Gastroesophageal sphincter (tissue), 4 donors: Measurements from ENCODE around the gene TMPRSS3. TPM values are rescaled to one million over a fixed set of nuclear protein-coding genes. Genes with fewer than 3 reads are reported as not detected.

Experiments used
- ATAC-seq: fragments of 150-250 bp; one replicate; pipeline ENCODE4 v1.9.1; 2016; ENCODE audit warnings: mild to moderate bottlenecking, moderate library complexity
- H3K27ac ChIP-seq, 4 donors: fragments of 200-600 bp; sonication (generic) in 3 of 4; 1 replicate in 3 of 4; 2 replicates in 1 of 4; pipeline ENCODE4 v1.5.1; 2016 to 2019
- H3K27me3 ChIP-seq: fragments of 200-600 bp; sonication (generic); one replicate; pipeline ENCODE4 v1.5.1; 2019
- H3K36me3 ChIP-seq, 2 donors: fragments of 200-600 bp; sonication (generic); one replicate each; pipeline ENCODE4 v1.5.1; 2019; ENCODE audit warnings: control low read depth in 1 of 2
- H3K4me1 ChIP-seq, 3 donors: fragments of 200-600 bp; sonication (generic); 1 replicate in 2 of 3; 2 replicates in 1 of 3; pipeline ENCODE4 v1.5.1; 2016 to 2019; ENCODE audit warnings: control low read depth in 2 of 3
- H3K4me3 ChIP-seq, 2 donors: fragments of 200-600 bp; sonication (generic); one replicate each; pipeline ENCODE4 v1.5.1; 2019; ENCODE audit warnings: mild to moderate bottlenecking in 1 of 2, moderate library complexity in 1 of 2
- H3K9me3 ChIP-seq, 3 donors: fragments of 200-600 bp; sonication (generic); one replicate each; pipeline ENCODE4 v1.5.1; 2017 to 2019; ENCODE audit warnings: control low read depth in 2 of 3
- CTCF ChIP-seq, 4 experiments: fragments of 200-600 bp in 2 of 4; fragments of 450-650 bp in 2 of 4; sonication (generic) in 1 of 4; IDR thresholded peaks; one replicate each; pipeline ENCODE4 v1.5.1; 2017 to 2019; ENCODE audit warnings: antibody characterized with exemption in 4 of 4, mild to moderate bottlenecking in 2 of 4, moderate library complexity in 2 of 4
- EP300 ChIP-seq: sonication (generic); formaldehyde crosslinking; IDR thresholded peaks from one replicate; pipeline ENCODE4 v1.6.1; 2017; ENCODE audit warnings: antibody characterized with exemption, mild to moderate bottlenecking
- POLR2A ChIP-seq, 2 donors: fragments of 450-650 bp; IDR thresholded peaks; one replicate each; pipeline ENCODE4 v1.6.1; 2017; ENCODE audit warnings: antibody characterized with exemption in 2 of 2, mild to moderate bottlenecking in 2 of 2, moderate library complexity in 1 of 2
- POLR2AphosphoS5 ChIP-seq: sonication (generic); formaldehyde crosslinking; IDR thresholded peaks from one replicate; pipeline ENCODE4 v1.6.1; 2017; ENCODE audit warnings: antibody characterized with exemption
- WGBS, 2 donors: methylation state at CpG; one replicate each; pipeline ENCODE4 v1.1.5; 2018; ENCODE audit warnings: low coverage in 1 of 2; 5-methylcytosine and 5-hydroxymethylcytosine counted together
- total RNA-seq, 4 donors: library from RNA; depleted of rRNA; stranded (reverse); fragments of >200 nt; gene quantifications; one replicate each; pipeline ENCODE4 v1.1.0, GENCODE V29; 2016

Gene TMPRSS3
- total RNA-seq, 4 donors from 2014 or later, result 0.52 TPM; not detected in 3

DNA sequence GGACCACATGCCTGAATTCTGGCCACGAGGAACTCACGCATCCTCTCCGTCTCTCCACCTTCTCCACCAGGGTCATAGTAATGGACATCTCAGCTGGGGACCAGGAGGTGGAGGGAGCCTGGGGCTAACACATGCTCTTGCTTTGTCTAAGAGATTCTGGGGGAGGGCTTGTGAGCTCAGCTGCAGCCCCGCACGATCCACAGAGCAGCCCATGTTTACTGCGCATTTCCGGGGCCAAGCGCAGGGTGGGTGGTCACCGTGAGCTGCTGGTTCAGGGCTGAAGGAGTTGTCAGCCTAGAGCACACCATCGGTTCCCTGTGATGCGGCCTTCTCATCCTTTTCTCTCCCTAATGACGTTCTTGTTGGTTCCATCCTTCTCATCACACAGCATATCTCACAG is 37.6 kb downstream of the TMPRSS3 start:
- no peak for TF ChIP-seq EP300
- no peak for TF ChIP-seq POLR2A (IDR thresholded peaks at IDR 0.05)
- TF ChIP-seq CTCF (IDR thresholded peaks at IDR 0.05), result no peak
- no peak for TF ChIP-seq POLR2AphosphoS5
- H3K4me1 ChIP-seq, result no peaks in the 10 kb centered on the region
- no peak overlapping the region for H3K27ac ChIP-seq
- H3K4me3 ChIP-seq, result no peak overlapping the region
- no peak for ATAC-seq
- peaks cover 0 to 51% (median 0%) of the 10 kb centered on the region in 3 donors for H3K9me3 ChIP-seq
- H3K36me3 ChIP-seq, result no peaks in the 10 kb centered on the region
- 89 to 91% methylated on average over 7 to 9 of the region's 12 CpGs for WGBS, 2 donors
- H3K27me3 ChIP-seq, result peaks cover 77% of the 10 kb centered on the region

GRCh38 chr21:42357307-42357706 is 38.5 kb downstream of the TMPRSS3 start:
- H3K27me3 ChIP-seq, result peaks cover 70% of the 10 kb centered on the region
- WGBS, 2 donors, result 57 to 66% methylated on average over 2 to 3 of the region's 3 CpGs
- H3K4me3 ChIP-seq, result no peak overlapping the region
- no peaks in the 10 kb centered on the region for H3K4me1 ChIP-seq
- peaks cover 0 to 51% (median 0%) of the 10 kb centered on the region in 3 donors for H3K9me3 ChIP-seq
- ATAC-seq, result no peak
- H3K36me3 ChIP-seq, result no peaks in the 10 kb centered on the region
- no peak for TF ChIP-seq EP300
- TF ChIP-seq POLR2A (IDR thresholded peaks at IDR 0.05), result no peak
- TF ChIP-seq POLR2AphosphoS5, result no peak
- no peak for TF ChIP-seq CTCF (IDR thresholded peaks at IDR 0.05)
- H3K27ac ChIP-seq, result no peak overlapping the region

DNA sequence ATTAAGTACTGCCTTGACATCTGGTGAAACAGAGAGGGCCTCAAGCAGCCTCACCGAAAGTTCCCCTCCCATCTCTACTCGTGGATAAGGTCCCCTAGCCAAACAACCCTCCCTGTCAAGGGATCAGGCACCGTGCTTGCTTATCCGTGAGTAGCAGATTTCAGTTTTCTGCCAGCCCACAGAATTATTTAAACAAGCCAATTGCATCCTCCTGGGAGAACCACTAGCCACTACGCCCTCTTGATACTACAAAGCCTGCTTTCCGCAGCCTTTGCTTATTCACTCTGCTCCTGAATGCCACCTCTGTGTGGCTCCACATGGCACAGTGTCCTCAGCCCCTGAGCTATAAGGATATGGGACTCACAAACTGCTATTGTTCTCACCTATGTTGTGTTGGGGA is 39.2 kb downstream of the TMPRSS3 start:
- Histone ChIP-seq H3K27me3 (peaks cover 64% of the 10 kb centered on the region), H3K36me3 (no peaks in the 10 kb centered on the region), H3K27ac (no peak overlapping the region), H3K9me3 (peaks cover 0 to 51% (median 0%) of the 10 kb centered on the region in 3 donors), H3K4me1 (no peaks in the 10 kb centered on the region), H3K4me3 (no peak overlapping the region)
- no peak for ATAC-seq
- 33 to 45% methylated on average over 5 of the region's 6 CpGs for WGBS, 2 donors
- TF ChIP-seq EP300 (no peak), CTCF (IDR thresholded peaks at IDR 0.05) (no peak), POLR2AphosphoS5 (no peak), POLR2A (IDR thresholded peaks at IDR 0.05) (no peak)

- Histone ChIP-seq H3K27ac (no peak overlapping the region), H3K9me3 (peaks cover 0 to 51% (median 0%) of the 10 kb centered on the region in 3 donors), H3K36me3 (no peaks in the 10 kb centered on the region), H3K27me3 (peaks cover 59% of the 10 kb centered on the region), H3K4me3 (no peak overlapping the region), H3K4me1 (no peaks in the 10 kb centered on the region)
- TF ChIP-seq CTCF (IDR thresholded peaks at IDR 0.05) (no peak), POLR2AphosphoS5 (no peak), POLR2A (IDR thresholded peaks at IDR 0.05) (no peak), EP300 (no peak)
- 95% methylated on average over 2 of the region's 2 CpGs for WGBS, 2 donors
- no peak for ATAC-seq
These were observed 39.8 kb downstream of the TMPRSS3 start for GRCh38 chr21:42356046-42356445.

DNA sequence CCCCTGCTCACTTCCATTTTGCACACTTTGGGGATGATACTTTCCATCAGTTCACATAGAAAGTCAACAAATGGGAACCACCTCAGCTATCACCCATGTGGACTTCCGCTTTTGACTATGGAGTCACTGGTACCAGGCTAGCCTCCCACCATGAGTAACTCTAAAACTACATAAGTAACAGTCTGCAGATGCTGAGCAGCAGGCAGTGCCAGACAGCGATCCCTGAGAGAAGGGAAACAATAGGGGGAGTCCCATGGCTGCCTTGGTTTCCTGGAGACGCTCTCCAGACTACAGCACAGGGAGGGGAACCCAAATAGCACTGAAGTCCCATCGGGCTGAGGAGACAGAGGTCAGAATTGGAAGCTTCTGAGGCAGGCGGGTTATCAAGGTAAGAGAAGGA is 42.2 kb downstream of the TMPRSS3 start:
- H3K36me3 ChIP-seq, result no peaks in the 10 kb centered on the region
- peaks cover 0 to 38% (median 0%) of the 10 kb centered on the region in 3 donors for H3K9me3 ChIP-seq
- no peak for TF ChIP-seq POLR2AphosphoS5
- no peak for TF ChIP-seq EP300
- no peak for TF ChIP-seq POLR2A (IDR thresholded peaks at IDR 0.05)
- TF ChIP-seq CTCF (IDR thresholded peaks at IDR 0.05), result no peak
- no peaks in the 10 kb centered on the region for H3K4me1 ChIP-seq
- no peak for ATAC-seq
- no peak overlapping the region for H3K4me3 ChIP-seq
- 82 to 93% methylated on average over 2 to 4 of the region's 5 CpGs for WGBS, 2 donors
- no peak overlapping the region for H3K27ac ChIP-seq
- H3K27me3 ChIP-seq, result peaks cover 48% of the 10 kb centered on the region
